Hepatocyte (in vitro differentiated cells): ENCODE data around the gene MIGA2. TPM values are rescaled to one million over a fixed set of nuclear protein-coding genes. Genes with fewer than 3 reads are reported as not detected.
A peak's percentile ranks its signal among the peaks of the same experiment; 100 is the strongest.

Source experiments
- DNase-seq: peaks from one replicate; pipeline ENCODE4 v3.0.0-alpha.2; 2016; ENCODE audit warnings: low spot score
- H2AFZ ChIP-seq: fragments of 200-600 bp; sonication (generic); 2 replicates; pipeline ENCODE4 v1.6.0; 2016; ENCODE audit warnings: antibody characterized with exemption, mild to moderate bottlenecking
- H3K27ac ChIP-seq: fragments of 200-600 bp; sonication (generic); 2 replicates; pipeline ENCODE4 v1.5.1; 2016; ENCODE audit warnings: mild to moderate bottlenecking
- H3K27me3 ChIP-seq: fragments of 200-600 bp; sonication (generic); 2 replicates; pipeline ENCODE4 v1.6.1; 2016
- H3K36me3 ChIP-seq: fragments of 200-600 bp; sonication (generic); replicated peaks from 2 replicates; pipeline ENCODE4 v1.5.1; 2016; ENCODE audit warnings: low read depth; ENCODE audit not compliant: insufficient read depth
- H3K4me1 ChIP-seq: fragments of 200-600 bp; sonication (generic); 2 replicates; pipeline ENCODE4 v1.5.1; 2016; ENCODE audit warnings: mild to moderate bottlenecking, moderate library complexity; ENCODE audit not compliant: insufficient read depth
- H3K4me2 ChIP-seq: fragments of 200-600 bp; sonication (generic); 2 replicates; pipeline ENCODE4 v1.6.0; 2016
- H3K4me3 ChIP-seq: fragments of 200-600 bp; sonication (generic); 2 replicates; pipeline ENCODE4 v1.5.1; 2016; ENCODE audit warnings: mild to moderate bottlenecking
- H3K79me2 ChIP-seq: fragments of 200-600 bp; sonication (generic); 2 replicates; pipeline ENCODE4 v1.6.0; 2017; ENCODE audit warnings: mild to moderate bottlenecking
- H3K9me2 ChIP-seq: fragments of 200-600 bp; sonication (generic); replicated peaks from 2 replicates; pipeline ENCODE4 v1.6.0; 2017; ENCODE audit warnings: mild to moderate bottlenecking; ENCODE audit not compliant: insufficient read depth
- H3K9me3 ChIP-seq: fragments of 200-600 bp; sonication (generic); 2 replicates; pipeline ENCODE4 v1.5.1; 2016; ENCODE audit warnings: low read depth, mild to moderate bottlenecking
- H4K20me1 ChIP-seq: fragments of 200-600 bp; sonication (generic); 2 replicates; pipeline ENCODE4 v1.6.0; 2016; ENCODE audit warnings: mild to moderate bottlenecking; ENCODE audit not compliant: insufficient read depth, poor library complexity, severe bottlenecking
- CTCF ChIP-seq: fragments of 200-600 bp; sonication (generic); IDR thresholded peaks from 2 replicates; pipeline ENCODE4 v1.5.1; 2016; ENCODE audit warnings: antibody characterized with exemption, mild to moderate bottlenecking; ENCODE audit not compliant: poor library complexity
- EZH2 ChIP-seq: fragments of 200-600 bp; sonication (generic); IDR thresholded peaks from 2 replicates; pipeline ENCODE4 v1.6.1; 2016; ENCODE audit warnings: antibody characterized with exemption, mild to moderate bottlenecking, borderline replicate concordance
- EZH2phosphoT487 ChIP-seq: fragments of 200-600 bp; sonication (generic); IDR thresholded peaks from one replicate; pipeline ENCODE4 v1.6.1; 2018; ENCODE audit warnings: antibody characterized with exemption, mild to moderate bottlenecking, low read depth, moderate library complexity; ENCODE audit not compliant: unreplicated experiment, severe bottlenecking
- WGBS: methylation state at CpG from one replicate; pipeline ENCODE4 v1.1.6; 2016; ENCODE audit warnings: low lambda C conversion rate; ENCODE audit errors: missing lambda C conversion rate; 5-methylcytosine and 5-hydroxymethylcytosine counted together
- polyA plus RNA-seq: library from polyadenylated mRNA; unstranded; fragments of >200 nt; fragmentation: Nextera tagmentation; extraction: Ambion mirVana; gene quantifications from 2 replicates; pipeline ENCODE4 v1.2.1, GENCODE V29; 2016
- total RNA-seq: library from RNA; depleted of rRNA; stranded (reverse); fragments of >200 nt; gene quantifications from 2 replicates; pipeline ENCODE4 v1.2.3, GENCODE V29; 2014

Gene MIGA2
- total and polyA plus RNA-seq, 2 experiments from 2014 or later: 23.4 to 29.5 TPM

GRCh38 chr9:128992995-128993394 is 43.4 kb upstream of the MIGA2 start:
- H3K79me2 ChIP-seq: no peaks in the 10 kb centered on the region
- H3K9me3 ChIP-seq: no peaks in the 10 kb centered on the region
- H3K9me2 ChIP-seq: no peaks in the 10 kb centered on the region
- DNase-seq: no peak
- TF ChIP-seq CTCF (peak; percentile 26), EZH2phosphoT487 (no peak)
- H3K4me3 ChIP-seq: no peak overlapping the region
- no peak overlapping the region for H2AFZ ChIP-seq
- H3K36me3 ChIP-seq: no peaks in the 10 kb centered on the region
- no peaks in the 10 kb centered on the region for H3K27me3 ChIP-seq
- no peak overlapping the region for H3K27ac ChIP-seq
- no peaks in the 10 kb centered on the region for H4K20me1 ChIP-seq
- no peak overlapping the region for H3K4me2 ChIP-seq
- WGBS: 94% methylated on average over 7 of the region's 7 CpGs
- H3K4me1 ChIP-seq: no peaks in the 10 kb centered on the region

- no peak for DNase-seq
- Histone ChIP-seq H3K79me2 (no peaks in the 10 kb centered on the region), H3K4me3 (no peak overlapping the region), H3K4me2 (no peak overlapping the region), H3K36me3 (no peaks in the 10 kb centered on the region), H3K27ac (no peak overlapping the region), H3K9me3 (no peaks in the 10 kb centered on the region), H3K9me2 (no peaks in the 10 kb centered on the region), H2AFZ (no peak overlapping the region), H3K4me1 (no peaks in the 10 kb centered on the region), H3K27me3 (no peaks in the 10 kb centered on the region), H4K20me1 (no peaks in the 10 kb centered on the region)
- WGBS: 96% methylated on average over 5 of the region's 5 CpGs
- TF ChIP-seq EZH2phosphoT487 (no peak), EZH2 (no peak), CTCF (no peak)
These were observed 40.6 kb upstream of the MIGA2 start for GRCh38 chr9:128995791-128996190.

GRCh38 chr9:128998462-128998861 is 38.0 kb upstream of the MIGA2 start:
- Histone ChIP-seq H3K4me3 (no peak overlapping the region), H3K27ac (no peak overlapping the region), H3K27me3 (no peaks in the 10 kb centered on the region), H2AFZ (no peak overlapping the region), H4K20me1 (no peaks in the 10 kb centered on the region), H3K36me3 (no peaks in the 10 kb centered on the region), H3K4me1 (no peaks in the 10 kb centered on the region), H3K9me3 (no peaks in the 10 kb centered on the region), H3K4me2 (no peak overlapping the region), H3K79me2 (no peaks in the 10 kb centered on the region), H3K9me2 (no peaks in the 10 kb centered on the region)
- 91% methylated on average over 6 of the region's 6 CpGs for WGBS
- TF ChIP-seq CTCF: no peak
- TF ChIP-seq EZH2: no peak
- TF ChIP-seq EZH2phosphoT487: no peak
- DNase-seq: no peak

- TF ChIP-seq CTCF (no peak), EZH2 (no peak), EZH2phosphoT487 (no peak)
- H3K4me3 ChIP-seq: no peak overlapping the region
- H2AFZ ChIP-seq: no peak overlapping the region
- WGBS: 95% methylated on average over 13 of the region's 13 CpGs
- no peak overlapping the region for H3K4me2 ChIP-seq
- no peaks in the 10 kb centered on the region for H3K79me2 ChIP-seq
- no peaks in the 10 kb centered on the region for H3K9me3 ChIP-seq
- no peaks in the 10 kb centered on the region for H4K20me1 ChIP-seq
- H3K27me3 ChIP-seq: no peaks in the 10 kb centered on the region
- no peak for DNase-seq
- H3K4me1 ChIP-seq: no peaks in the 10 kb centered on the region
- H3K36me3 ChIP-seq: no peaks in the 10 kb centered on the region
- H3K27ac ChIP-seq: no peak overlapping the region
- H3K9me2 ChIP-seq: no peaks in the 10 kb centered on the region
These were observed 36.7 kb upstream of the MIGA2 start for GRCh38 chr9:128999581-129000206.
